H1 (cell line): ENCODE measurements around the gene KRTAP4-12. TPM values are rescaled to one million over a fixed set of nuclear protein-coding genes. Genes with fewer than 3 reads are reported as not detected.

Experiments
- CTCF ChIA-PET: fragments of 300-600 bp; sonication (Branson Sonifier 250); formaldehyde crosslinking; loops from one replicate; lab custom pipeline; 2021; ENCODE audit not compliant: partially characterized antibody; lab: Charles Lee
- POLR2A ChIA-PET: fragments of 300-600 bp; sonication (Branson Sonifier 250); formaldehyde crosslinking; loops from one replicate; lab custom pipeline; 2021; ENCODE audit warnings: inconsistent platforms; ENCODE audit not compliant: partially characterized antibody; lab: Charles Lee
- DNase-seq, 2 experiments: peaks; one replicate each; pipeline versions ENCODE4 v3.0.0 to v3.0.0-alpha.2; 2010 to 2022; ENCODE audit warnings: low spot score in 2 of 2, low read depth in 1 of 2, mixed read lengths in 1 of 2
- FAIRE-seq: peaks from 2 replicates; lab custom pipeline; 2011; peaks lifted over from hg19 to GRCh38; lab: Jason Lieb, UNC
- H2AFZ ChIP-seq: 2 replicates; pipeline ENCODE4 v1.8.1; 2012; ENCODE audit warnings: low read length, inconsistent platforms
- H2AK5ac ChIP-seq: 2 replicates; pipeline ENCODE4 v1.6.1; 2013; ENCODE audit warnings: low read depth, low read length
- H2BK120ac ChIP-seq: replicated peaks from 2 replicates; pipeline ENCODE3; 2013; ENCODE audit warnings: low read depth, low read length, inconsistent platforms
- H2BK12ac ChIP-seq: 2 replicates; pipeline ENCODE4 v1.6.1; 2013; ENCODE audit warnings: low read depth, low read length
- H2BK15ac ChIP-seq: 2 replicates; pipeline ENCODE4 v1.6.1; 2013; ENCODE audit warnings: low read length
- H2BK20ac ChIP-seq: 2 replicates; pipeline ENCODE4 v1.6.1; 2013; ENCODE audit warnings: low read length
- H2BK5ac ChIP-seq: 2 replicates; pipeline ENCODE4 v1.6.1; 2013; ENCODE audit warnings: low read depth, low read length
- H3K14ac ChIP-seq: 2 replicates; pipeline ENCODE4 v1.6.1; 2013; ENCODE audit warnings: inconsistent platforms; ENCODE audit not compliant: insufficient read length
- H3K18ac ChIP-seq: 2 replicates; pipeline ENCODE4 v1.6.1; 2013; ENCODE audit warnings: low read length; ENCODE audit errors: extremely low read depth
- H3K23ac ChIP-seq: 2 replicates; pipeline ENCODE4 v1.6.1; 2013; ENCODE audit warnings: inconsistent platforms; ENCODE audit not compliant: insufficient read length
- H3K23me2 ChIP-seq: 2 replicates; pipeline ENCODE4 v1.6.1; 2013; ENCODE audit warnings: low read depth, low read length
- H3K27ac ChIP-seq: 2 replicates; pipeline ENCODE4 v1.6.1; 2011; ENCODE audit warnings: low read depth, low read length, inconsistent platforms
- H3K27me3 ChIP-seq, 4 experiments: replicated peaks in 1 of 4; 1 replicate in 1 of 4; 2 replicates in 3 of 4; pipeline versions ENCODE4 v1.6.1 to v1.8.1; 2011 to 2013; ENCODE audit warnings: low read length in 3 of 4, mild to moderate bottlenecking in 3 of 4, inconsistent platforms in 2 of 4, mixed read lengths in 2 of 4, moderate library complexity in 1 of 4; ENCODE audit not compliant: control insufficient read depth in 3 of 4, insufficient read depth in 3 of 4; ENCODE audit errors: extremely low read depth in 1 of 4
- H3K36me3 ChIP-seq, 4 experiments: 2 replicates each; pipeline versions ENCODE4 v1.6.1 to v1.8.1; 2011 to 2013; ENCODE audit warnings: mild to moderate bottlenecking in 4 of 4, low read length in 3 of 4, moderate library complexity in 2 of 4, control low read depth in 1 of 4, inconsistent platforms in 1 of 4; ENCODE audit not compliant: insufficient read depth in 4 of 4, control insufficient read depth in 2 of 4
- H3K4ac ChIP-seq: replicated peaks from 2 replicates; pipeline ENCODE3; 2013; ENCODE audit warnings: low read length, low read depth, mixed read lengths, inconsistent platforms; ENCODE audit not compliant: insufficient read length
- H3K4me1 ChIP-seq, 4 experiments: replicated peaks in 1 of 4; 1 replicate in 1 of 4; 2 replicates in 3 of 4; pipeline versions ENCODE4 v1.6.1 to v1.8.1; 2011 to 2013; ENCODE audit warnings: low read length in 3 of 4, inconsistent platforms in 2 of 4, mixed read lengths in 1 of 4; ENCODE audit not compliant: insufficient read depth in 4 of 4, control insufficient read depth in 3 of 4
- H3K4me2 ChIP-seq, 2 experiments: 2 replicates each; pipeline versions ENCODE4 v1.6.1 to v1.8.1; 2011 to 2013; ENCODE audit warnings: low read depth in 2 of 2, low read length in 2 of 2, control low read depth in 1 of 2, inconsistent platforms in 1 of 2, mild to moderate bottlenecking in 1 of 2; ENCODE audit not compliant: insufficient read depth in 1 of 2
- H3K4me3 ChIP-seq, 4 experiments: fragments of 200-600, 300-600 bp in 1 of 4; sonication (generic), shearing (Covaris generic), sonication (Bioruptor Twin) in 1 of 4; 2 replicates each; pipeline versions ENCODE4 v1.5.1 to v1.8.1; 2011 to 2016; ENCODE audit warnings: low read length in 4 of 4, low read depth in 3 of 4, control low read depth in 2 of 4, inconsistent platforms in 2 of 4, mild to moderate bottlenecking in 2 of 4, mixed read lengths in 1 of 4, moderate library complexity in 1 of 4; ENCODE audit not compliant: insufficient read depth in 2 of 4; ENCODE audit errors: extremely low read depth in 1 of 4
- H3K56ac ChIP-seq: replicated peaks from 2 replicates; pipeline ENCODE3; 2013; ENCODE audit warnings: low read depth, mild to moderate bottlenecking, mixed read lengths, low read length, inconsistent platforms; ENCODE audit not compliant: insufficient read length
- H3K79me1 ChIP-seq: 2 replicates; pipeline ENCODE4 v1.6.1; 2013; ENCODE audit warnings: low read depth, low read length, control low read depth
- H3K79me2 ChIP-seq, 2 experiments: 2 replicates each; pipeline versions ENCODE4 v1.6.1 to v1.8.1; 2012 to 2013; ENCODE audit warnings: low read length in 2 of 2, mild to moderate bottlenecking in 2 of 2, inconsistent platforms in 1 of 2; ENCODE audit not compliant: insufficient read depth in 2 of 2, control insufficient read depth in 1 of 2
- H3K9ac ChIP-seq, 4 experiments: replicated peaks in 1 of 4; 1 replicate in 1 of 4; 2 replicates in 3 of 4; pipeline versions ENCODE4 v1.6.1 to v1.8.1; 2011 to 2013; ENCODE audit warnings: low read depth in 3 of 4, low read length in 3 of 4, control low read depth in 2 of 4, mild to moderate bottlenecking in 2 of 4, moderate library complexity in 2 of 4, inconsistent platforms in 1 of 4; ENCODE audit errors: extremely low read depth in 1 of 4
- H3K9me3 ChIP-seq, 2 experiments: 2 replicates each; pipeline versions ENCODE4 v1.6.1 to v1.8.1; 2012 to 2013; ENCODE audit warnings: mild to moderate bottlenecking in 2 of 2, moderate library complexity in 2 of 2, control low read depth in 1 of 2, inconsistent platforms in 1 of 2, low read depth in 1 of 2, low read length in 1 of 2, mixed read lengths in 1 of 2; ENCODE audit not compliant: insufficient read depth in 2 of 2
- H4K20me1 ChIP-seq, 2 experiments: replicated peaks in 1 of 2; 2 replicates each; pipeline versions ENCODE3 to v1.8.1; 2011 to 2013; ENCODE audit warnings: inconsistent platforms in 2 of 2, low read length in 2 of 2, mild to moderate bottlenecking in 1 of 2; ENCODE audit not compliant: insufficient read depth in 2 of 2, control insufficient read depth in 1 of 2
- H4K5ac ChIP-seq: 2 replicates; pipeline ENCODE4 v1.6.1; 2013; ENCODE audit warnings: low read length, low read depth, mixed read lengths, inconsistent platforms; ENCODE audit not compliant: insufficient read length
- H4K8ac ChIP-seq: 2 replicates; pipeline ENCODE4 v1.8.0; 2013; ENCODE audit warnings: mild to moderate bottlenecking, moderate library complexity, low read length, inconsistent platforms; ENCODE audit not compliant: insufficient read depth; ENCODE audit errors: extremely low read depth
- H4K91ac ChIP-seq: replicated peaks from 2 replicates; pipeline ENCODE3; 2013; ENCODE audit warnings: low read length, mixed read lengths, inconsistent platforms; ENCODE audit not compliant: insufficient read length
- BACH1 ChIP-seq: IDR thresholded peaks from 2 replicates; pipeline ENCODE4 v1.6.1; 2012; ENCODE audit warnings: low read length, improper control_type of control experiment
- CBX5 ChIP-seq: fragments of 300-800, 300-1000 bp; sonication (generic); IDR thresholded peaks from 2 replicates; pipeline ENCODE4 v1.7.1; 2016; ENCODE audit warnings: antibody characterized with exemption, low read length, low read depth
- CBX8 ChIP-seq: fragments of 300-800, 300-1000 bp; sonication (generic); IDR thresholded peaks from 2 replicates; pipeline ENCODE4 v1.7.1; 2016; ENCODE audit warnings: low read depth, low read length, borderline replicate concordance
- CHD2 ChIP-seq: IDR thresholded peaks from 2 replicates; pipeline ENCODE4 v1.6.1; 2012; ENCODE audit warnings: low read length, improper control_type of control experiment
- CREB1 ChIP-seq: IDR thresholded peaks from 2 replicates; pipeline ENCODE4 v1.6.1; 2012; ENCODE audit warnings: inconsistent platforms
- EGR1 ChIP-seq: IDR thresholded peaks from 2 replicates; pipeline ENCODE4 v1.6.1; 2011; ENCODE audit warnings: low read depth, low read length, borderline replicate concordance
- EZH2 ChIP-seq: fragments of 200-600 bp; sonication (generic); IDR thresholded peaks from 2 replicates; pipeline ENCODE4 v1.7.1; 2012; ENCODE audit warnings: low read depth, mild to moderate bottlenecking, moderate library complexity, low read length, inconsistent platforms; ENCODE audit not compliant: severe bottlenecking
- JUN ChIP-seq: IDR thresholded peaks from 2 replicates; pipeline ENCODE4 v1.6.1; 2011; ENCODE audit warnings: low read depth, mild to moderate bottlenecking, improper control_type of control experiment, low read length
- JUND ChIP-seq: IDR thresholded peaks from 2 replicates; pipeline ENCODE4 v1.6.1; 2011; ENCODE audit warnings: mild to moderate bottlenecking, improper control_type of control experiment, low read length
- KDM4A ChIP-seq: IDR thresholded peaks from one replicate; pipeline ENCODE4 v1.7.1; 2012; ENCODE audit warnings: low read depth, mild to moderate bottlenecking, moderate library complexity, low read length, inconsistent platforms; ENCODE audit not compliant: severe bottlenecking
- POLR2A ChIP-seq, 2 experiments: IDR thresholded peaks; 1 replicate in 1 of 2; 2 replicates in 1 of 2; pipeline ENCODE4 v1.6.1; 2011; ENCODE audit warnings: low read depth in 2 of 2, low read length in 2 of 2, mild to moderate bottlenecking in 2 of 2; ENCODE audit errors: control extremely low read depth in 1 of 2
- SAP30 ChIP-seq: fragments of 300-600 bp; sonication (generic); IDR thresholded peaks from 2 replicates; pipeline ENCODE4 v1.7.1; 2012; ENCODE audit warnings: low read length, moderate library complexity, mild to moderate bottlenecking, inconsistent platforms; ENCODE audit not compliant: insufficient read depth, insufficient replicate concordance
- SP1 ChIP-seq: IDR thresholded peaks from 2 replicates; pipeline ENCODE4 v1.6.1; 2011; ENCODE audit warnings: low read depth, low read length
- SUZ12 ChIP-seq: fragments of 200-600 bp; sonication (generic); IDR thresholded peaks from 2 replicates; pipeline ENCODE4 v1.6.1; 2012; ENCODE audit warnings: mild to moderate bottlenecking, inconsistent platforms, low read length, moderate library complexity, mixed read lengths
- TAF7 ChIP-seq: optimal IDR thresholded peaks from 2 replicates; pipeline ENCODE3; 2011; ENCODE audit warnings: low read depth, mild to moderate bottlenecking, inconsistent platforms, low read length, moderate library complexity, borderline replicate concordance
- TEAD4 ChIP-seq: IDR thresholded peaks from 2 replicates; pipeline ENCODE4 v1.6.1; 2012; ENCODE audit warnings: low read depth, low read length, inconsistent platforms, mixed read lengths
- WGBS, 2 experiments: shearing (Covaris generic) in 1 of 2; methylation state at CpG; one replicate each; pipeline versions ENCODE4 v1.1.6 to v1.1.7; 2013 to 2015; ENCODE audit warnings: low lambda C conversion rate in 2 of 2, mixed read lengths in 2 of 2, inconsistent platforms in 1 of 2, low coverage in 1 of 2, missing lambda C conversion rate in 1 of 2; ENCODE audit not compliant: insufficient replicate concordance in 2 of 2, insufficient coverage in 1 of 2, insufficient read length in 1 of 2; ENCODE audit errors: extremely low coverage in 1 of 2, missing lambda C conversion rate in 1 of 2; 5-methylcytosine and 5-hydroxymethylcytosine counted together
- polyA plus RNA-seq, 7 experiments: library from polyadenylated mRNA; depleted of rRNA in 3 of 7; stranded (reverse) in 5 of 7; unstranded in 2 of 7; fragments of >200 nt in 5 of 7; fragments of 200-250 nt in 2 of 7; gene quantifications; 1 replicate in 5 of 7; 2 replicates in 1 of 7; 4 replicates in 1 of 7; pipeline versions ENCODE4 v1.2.1 to v1.2.3, GENCODE V29; 2011 to 2013; ENCODE audit warnings: missing spikeins in 2 of 7, mixed read lengths in 2 of 7
- total RNA-seq: library from RNA; stranded (reverse); fragmentation: NEBNext Ultra II Directional; extraction: Animal tissue kit (Norgen Biotek cat#: 25700); gene quantifications from 2 replicates; pipeline ENCODE4 v1.2.1, GENCODE V29; 2021

KRTAP4-12 gene
- total and polyA plus RNA-seq, 2 of the 8 experiments (the other 6 are each of a cell fraction or from before 2014, with no cell fraction given), result not detected

- ChIA-PET CTCF (no interaction called here), POLR2A (no interaction called here)
- Histone ChIP-seq H4K91ac (no peak overlapping the region), H3K79me2 (no peaks in the 10 kb centered on the region), H2BK12ac (no peak overlapping the region), H3K9me3 (peaks cover 7 to 23% of the 10 kb centered on the region in 2 experiments), H3K36me3 (no peaks in the 10 kb centered on the region; a peak in 2 of 8 replicates), H4K8ac (no peak overlapping the region), H3K4me3 (no peak overlapping the region), H3K14ac (no peak overlapping the region), H2BK120ac (peak overlapping the region; percentile 38), H3K23ac (no peak overlapping the region), H3K23me2 (no peaks in the 10 kb centered on the region), H3K27ac (no peak overlapping the region), H2BK15ac (no peak overlapping the region), H3K4me1 (peaks cover 2 to 10% (median 4%) of the 10 kb centered on the region in 4 experiments; a peak in 5 of 7 replicates), H3K27me3 (no peaks in the 10 kb centered on the region), H4K5ac (no peak overlapping the region), H3K79me1 (no peaks in the 10 kb centered on the region), H2BK20ac (0 out of 2 replicates have a peak overlapping the region, but pooled peaks have one; percentile 43), H3K4ac (no peak overlapping the region), H2BK5ac (no peak overlapping the region), H4K20me1 (no peaks in the 10 kb centered on the region), H2AFZ (no peak overlapping the region), H3K56ac (no peak overlapping the region), H3K18ac (peak overlapping the region; percentile 36), H2AK5ac (no peak overlapping the region), H3K4me2 (no peak overlapping the region), H3K9ac (no peak overlapping the region)
- FAIRE-seq (no peak), DNase-seq (no peak)
- no peak for TF ChIP-seq JUN
- no peak for TF ChIP-seq BACH1
- TF ChIP-seq TEAD4, result no peak
- TF ChIP-seq POLR2A (IDR thresholded peaks at IDR 0.05; ENCODE audit: control extremely low read depth in 1 of 2, low read depth in 2 of 2, low read length in 2 of 2), result no peak
- no peak for TF ChIP-seq TAF7
- no peak for TF ChIP-seq CBX5
- TF ChIP-seq EGR1, result no peak
- no peak for TF ChIP-seq CREB1
- no peak for TF ChIP-seq SUZ12
- no peak for TF ChIP-seq SAP30
- TF ChIP-seq SP1, result no peak
- TF ChIP-seq JUND, result no peak
- no peak for TF ChIP-seq KDM4A
- TF ChIP-seq EZH2, result no peak
- no peak for TF ChIP-seq CBX8
- TF ChIP-seq CHD2, result no peak
- WGBS, 2 experiments, result 73% methylated on average over 1 of the region's 1 CpG; no CpG with 5 or more reads in 1 of the 2 experiments
Observed at GRCh38 chr17:41107941-41108450, 16.0 kb downstream of the KRTAP4-12 start.
